RWPE2 (cell line): ENCODE measurements around the gene PCDHGA8.

ENCODE experiments used
- ATAC-seq: fragments of 200-7000 bp; cut with Tn5 transposase; 3 replicates; pipeline ENCODE4 v1.9.1; 2021; ENCODE audit warnings: low read depth
- DNase-seq: peaks from one replicate; pipeline ENCODE4 v3.0.0-alpha.2; 2020; ENCODE audit warnings: low spot score
- H3K27ac ChIP-seq: fragments of 450-650 bp; 2 replicates; pipeline ENCODE4 v1.5.1; 2017; ENCODE audit warnings: mild to moderate bottlenecking; ENCODE audit not compliant: poor library complexity, severe bottlenecking
- H3K27me3 ChIP-seq: fragments of 250-450 bp; sonication (Bioruptor Pico); 2 replicates; pipeline ENCODE4 v1.5.1; 2021; ENCODE audit warnings: mild to moderate bottlenecking, moderate library complexity; ENCODE audit not compliant: insufficient read depth, poor library complexity, severe bottlenecking
- H3K36me3 ChIP-seq: fragments of 250-450 bp; sonication (Bioruptor Pico); 2 replicates; pipeline ENCODE4 v1.5.1; 2020; ENCODE audit warnings: low read depth, mild to moderate bottlenecking, moderate library complexity
- H3K4me1 ChIP-seq: fragments of 250-450 bp; sonication (Bioruptor Pico); 2 replicates; pipeline ENCODE4 v1.5.1; 2021; ENCODE audit warnings: mild to moderate bottlenecking, moderate library complexity; ENCODE audit not compliant: insufficient read depth, poor library complexity, severe bottlenecking
- H3K4me3 ChIP-seq: fragments of 250-450 bp; sonication (Bioruptor Pico); 2 replicates; pipeline ENCODE4 v1.5.1; 2021; ENCODE audit warnings: mild to moderate bottlenecking, moderate library complexity; ENCODE audit not compliant: severe bottlenecking
- H3K9me3 ChIP-seq: fragments of 250-450 bp; sonication (Bioruptor Pico); 2 replicates; pipeline ENCODE4 v1.5.1; 2021; ENCODE audit warnings: mild to moderate bottlenecking, moderate library complexity; ENCODE audit not compliant: severe bottlenecking
- TF ChIP-seq, protein P1 (sequence below): fragments of 450-650 bp; IDR thresholded peaks from one replicate; pipeline ENCODE4 v1.5.1; 2017; ENCODE audit warnings: mild to moderate bottlenecking, moderate library complexity; ENCODE audit not compliant: poor library complexity, severe bottlenecking

PCDHGA8 gene

GRCh38 chr5:141420855-141421488 is 28.5 kb downstream of the PCDHGA8 start, which contains the start of gene PCDHGA11:
Gene PCDHGA11 (plus strand): TSS chr5:141421051. CDS start chr5:141421228, 177 bp downstream.
- ATAC-seq = no peak
- Histone ChIP-seq H3K4me3 (no peak within 1 kb of the TSS), H3K27ac (no peak within 1 kb of the TSS), H3K9me3 (peaks cover 65% of the 10 kb centered on the region), H3K36me3 (0 out of 2 replicates have a peak, but pooled peaks cover 5% of the 10 kb centered on the region), H3K4me1 (no peaks in the 10 kb centered on the region), H3K27me3 (no peaks in the 10 kb centered on the region)
- DNase-seq = no peak
- TF ChIP-seq, protein P1, sequence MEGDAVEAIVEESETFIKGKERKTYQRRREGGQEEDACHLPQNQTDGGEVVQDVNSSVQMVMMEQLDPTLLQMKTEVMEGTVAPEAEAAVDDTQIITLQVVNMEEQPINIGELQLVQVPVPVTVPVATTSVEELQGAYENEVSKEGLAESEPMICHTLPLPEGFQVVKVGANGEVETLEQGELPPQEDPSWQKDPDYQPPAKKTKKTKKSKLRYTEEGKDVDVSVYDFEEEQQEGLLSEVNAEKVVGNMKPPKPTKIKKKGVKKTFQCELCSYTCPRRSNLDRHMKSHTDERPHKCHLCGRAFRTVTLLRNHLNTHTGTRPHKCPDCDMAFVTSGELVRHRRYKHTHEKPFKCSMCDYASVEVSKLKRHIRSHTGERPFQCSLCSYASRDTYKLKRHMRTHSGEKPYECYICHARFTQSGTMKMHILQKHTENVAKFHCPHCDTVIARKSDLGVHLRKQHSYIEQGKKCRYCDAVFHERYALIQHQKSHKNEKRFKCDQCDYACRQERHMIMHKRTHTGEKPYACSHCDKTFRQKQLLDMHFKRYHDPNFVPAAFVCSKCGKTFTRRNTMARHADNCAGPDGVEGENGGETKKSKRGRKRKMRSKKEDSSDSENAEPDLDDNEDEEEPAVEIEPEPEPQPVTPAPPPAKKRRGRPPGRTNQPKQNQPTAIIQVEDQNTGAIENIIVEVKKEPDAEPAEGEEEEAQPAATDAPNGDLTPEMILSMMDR = peak; percentile 49

- no peak overlapping the region for H3K27ac ChIP-seq
- DNase-seq = no peak
- no peaks in the 10 kb centered on the region for H3K27me3 ChIP-seq
- ATAC-seq = no peak
- no peak overlapping the region for H3K4me3 ChIP-seq
- TF ChIP-seq, protein P1 = no peak
- H3K4me1 ChIP-seq = no peaks in the 10 kb centered on the region
- H3K36me3 ChIP-seq = 0 out of 2 replicates have a peak, but pooled peaks cover 5% of the 10 kb centered on the region
- peaks cover 65% of the 10 kb centered on the region for H3K9me3 ChIP-seq
Observed at GRCh38 chr5:141421489-141421855, 29.0 kb downstream of the PCDHGA8 start.

DNA sequence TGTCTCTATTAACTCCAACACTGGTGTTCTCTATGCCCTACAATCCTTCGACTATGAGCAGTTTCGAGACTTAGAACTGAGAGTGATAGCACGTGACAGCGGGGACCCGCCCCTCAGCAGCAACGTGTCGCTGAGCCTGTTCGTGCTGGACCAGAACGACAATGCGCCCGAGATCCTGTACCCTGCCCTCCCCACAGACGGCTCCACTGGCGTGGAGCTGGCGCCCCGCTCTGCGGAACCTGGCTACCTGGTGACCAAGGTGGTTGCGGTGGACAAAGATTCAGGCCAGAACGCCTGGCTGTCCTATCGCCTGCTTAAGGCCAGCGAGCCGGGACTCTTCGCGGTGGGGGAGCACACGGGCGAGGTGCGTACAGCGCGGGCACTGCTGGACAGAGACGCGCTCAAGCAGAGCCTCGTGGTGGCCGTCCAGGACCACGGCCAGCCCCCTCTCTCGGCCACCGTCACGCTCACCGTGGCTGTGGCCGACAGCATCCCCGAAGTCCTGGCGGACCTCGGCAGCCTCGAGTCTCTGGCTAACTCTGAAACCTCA is 30.4 kb downstream of the PCDHGA8 start:
- Histone ChIP-seq H3K9me3 (peaks cover 72% of the 10 kb centered on the region), H3K27me3 (peaks cover 5% of the 10 kb centered on the region), H3K4me1 (no peaks in the 10 kb centered on the region), H3K4me3 (no peak overlapping the region), H3K27ac (no peak overlapping the region), H3K36me3 (no peaks in the 10 kb centered on the region)
- DNase-seq = no peak
- no peak for ATAC-seq
- TF ChIP-seq, protein P1 = no peak

DNA sequence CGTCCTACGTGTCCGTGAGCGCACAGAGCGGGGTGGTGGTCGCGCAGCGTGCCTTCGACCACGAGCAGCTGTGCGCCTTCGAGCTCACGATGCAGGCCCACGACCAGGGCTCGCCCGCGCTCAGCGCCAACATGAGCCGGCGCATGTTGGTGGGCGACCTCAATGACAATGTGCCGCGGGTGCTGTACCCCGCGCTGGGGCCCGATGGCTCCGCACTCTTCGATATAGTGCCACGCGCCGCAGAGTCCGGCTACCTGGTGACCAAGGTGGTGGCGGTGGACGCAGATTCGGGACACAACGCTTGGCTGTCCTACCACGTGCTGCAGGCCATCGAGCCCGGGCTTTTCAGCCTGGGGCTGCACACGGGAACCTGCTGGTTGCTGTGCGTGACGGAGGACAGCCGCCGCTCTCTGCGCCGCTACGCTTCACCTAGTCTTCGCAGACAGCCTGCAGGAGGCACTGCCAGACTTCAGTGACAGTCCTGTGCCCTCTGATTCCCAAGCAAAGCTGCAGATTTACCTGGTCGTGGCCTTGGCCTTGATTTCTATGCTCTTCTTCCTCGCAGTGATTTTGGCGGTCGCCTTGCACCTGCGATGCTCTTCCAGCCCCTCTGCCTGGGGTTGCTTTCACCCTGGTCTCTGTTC is 35.5 kb downstream of the PCDHGA8 start:
- TF ChIP-seq, protein P1 = no peak
- Histone ChIP-seq H3K4me3 (no peak overlapping the region), H3K27me3 (peaks cover 13% of the 10 kb centered on the region), H3K4me1 (no peaks in the 10 kb centered on the region), H3K36me3 (no peaks in the 10 kb centered on the region), H3K27ac (no peak overlapping the region), H3K9me3 (peaks cover 60% of the 10 kb centered on the region)
- ATAC-seq (no peak), DNase-seq (no peak)
